K562 (cell line): Measurements from ENCODE around the gene POU3F1. TPM values are rescaled to one million over a fixed set of nuclear protein-coding genes. Genes with fewer than 3 reads are reported as not detected.

ENCODE experiments used
- ATAC-seq: fragments of 200-7000 bp; cut with Tn5 transposase; 3 replicates; pipeline ENCODE4 v1.9.1; 2020; ENCODE audit warnings: moderate library complexity
- BruUV-seq: library from RNA; stranded (reverse); fragments of 400-500 nt; replicated peaks from 2 replicates; lab custom pipeline; 2021; lab: Mats Ljungman, UMichigan
- CTCF ChIA-PET: fragments of 300-600 bp; formaldehyde crosslinking; extraction: SDS; loops from one replicate; lab custom pipeline; 2021; ENCODE audit warnings: low intra/inter-chr PET ratio; lab: Yijun Ruan, JAX
- POLR2A ChIA-PET: fragments of 300-600, 350-650 bp; sonication (Branson Sonifier 250); formaldehyde crosslinking; extraction: SDS; loops from one replicate; lab custom pipeline; 2021; ENCODE audit warnings: antibody characterized with exemption, inconsistent platforms; lab: Yijun Ruan, JAX
- DNase-seq, 4 experiments: peaks; one replicate each; pipeline versions ENCODE4 v3.0.0 to v3.0.0-alpha.2; 2011 to 2018; ENCODE audit warnings: low spot score in 3 of 4, mixed read lengths in 3 of 4; ENCODE audit errors: extremely low read depth in 1 of 4
- FAIRE-seq: peaks from 2 replicates; lab custom pipeline; 2011; peaks lifted over from hg19 to GRCh38; lab: Jason Lieb, UNC
- H2AFZ ChIP-seq: 2 replicates; pipeline ENCODE4 v1.6.0; 2011; ENCODE audit warnings: low read depth, low read length, control low read depth, inconsistent platforms
- H3K27ac ChIP-seq: fragments of 200-600 bp; 3 replicates; pipeline ENCODE4 v1.8.0; 2011; ENCODE audit warnings: low read depth, mild to moderate bottlenecking, control low read depth, inconsistent platforms, low read length, moderate library complexity, mixed read lengths; ENCODE audit errors: extremely low read depth
- H3K27me3 ChIP-seq, 2 experiments: fragments of 300-600 bp in 1 of 2; 2 replicates in 1 of 2; 3 replicates in 1 of 2; pipeline versions ENCODE4 v1.6.0 to v1.8.0; 2011; ENCODE audit warnings: inconsistent platforms in 2 of 2, low read length in 2 of 2, mild to moderate bottlenecking in 1 of 2, mixed read lengths in 1 of 2, moderate library complexity in 1 of 2; ENCODE audit not compliant: control insufficient read depth in 2 of 2, insufficient read depth in 2 of 2
- H3K36me3 ChIP-seq: fragments of 300-600 bp; 3 replicates; pipeline ENCODE4 v1.8.0; 2011; ENCODE audit warnings: mild to moderate bottlenecking, low read length, inconsistent platforms; ENCODE audit not compliant: control insufficient read depth, insufficient read depth
- H3K4me1 ChIP-seq, 2 experiments: fragments of 200-600 bp in 1 of 2; replicated peaks in 1 of 2; 2 replicates in 1 of 2; 3 replicates in 1 of 2; pipeline versions ENCODE4 v1.5.1 to v1.8.0; 2011; ENCODE audit warnings: inconsistent platforms in 2 of 2, low read length in 2 of 2, mild to moderate bottlenecking in 1 of 2, mixed read lengths in 1 of 2, moderate library complexity in 1 of 2; ENCODE audit not compliant: control insufficient read depth in 2 of 2, insufficient read depth in 2 of 2
- H3K4me2 ChIP-seq: 2 replicates; pipeline ENCODE4 v1.6.1; 2011; ENCODE audit warnings: low read length, control low read depth, inconsistent platforms, mixed read lengths; ENCODE audit not compliant: insufficient read depth
- H3K4me3 ChIP-seq: fragments of 200-600 bp; sonication (generic), shearing (Covaris generic); 2 replicates; pipeline ENCODE4 v1.5.1; 2016; ENCODE audit warnings: control low read depth, inconsistent platforms
- H3K79me2 ChIP-seq: fragments of 200-600 bp; 3 replicates; pipeline ENCODE4 v1.8.0; 2011; ENCODE audit warnings: low read length, inconsistent platforms; ENCODE audit not compliant: control insufficient read depth, insufficient read depth
- H3K9ac ChIP-seq, 2 experiments: 2 replicates each; pipeline versions ENCODE4 v1.6.0 to v1.6.1; 2011; ENCODE audit warnings: low read depth in 2 of 2, low read length in 2 of 2, control low read depth in 1 of 2, inconsistent platforms in 1 of 2, mild to moderate bottlenecking in 1 of 2, mixed read lengths in 1 of 2; ENCODE audit not compliant: insufficient read depth in 1 of 2
- H3K9me1 ChIP-seq: one replicate; pipeline ENCODE4 v1.6.0; 2011; ENCODE audit warnings: inconsistent platforms, mild to moderate bottlenecking, low read length, moderate library complexity; ENCODE audit not compliant: control insufficient read depth, insufficient read depth
- H3K9me3 ChIP-seq: replicated peaks from 2 replicates; pipeline ENCODE4 v1.5.1; 2011; ENCODE audit warnings: low read depth, low read length, inconsistent platforms; ENCODE audit not compliant: control insufficient read depth, insufficient read depth
- H4K20me1 ChIP-seq: replicated peaks from 2 replicates; pipeline ENCODE4 v1.6.1; 2011; ENCODE audit warnings: low read length, inconsistent platforms, mixed read lengths; ENCODE audit not compliant: control insufficient read depth, insufficient read depth
- MAFG ChIP-seq: fragments of 450-650 bp; conservative IDR thresholded peaks from 2 replicates; pipeline ENCODE4 v1.6.1; 2016; ENCODE audit warnings: missing genetic modification characterization, missing compliant biosample characterization
- POLR2AphosphoS5 ChIP-seq: IDR thresholded peaks from 2 replicates; pipeline ENCODE4 v1.6.1; 2011; ENCODE audit warnings: mild to moderate bottlenecking, low read depth, low read length, moderate library complexity; ENCODE audit not compliant: control insufficient read depth, insufficient read depth
- PYGO2 ChIP-seq: fragments of 450-650 bp; IDR thresholded peaks from 2 replicates; pipeline ENCODE4 v1.6.1; 2016; ENCODE audit warnings: mild to moderate bottlenecking, missing genetic modification characterization, moderate library complexity, missing compliant biosample characterization
- TCF15 ChIP-seq: fragments of 250-450 bp; sonication (Bioruptor Pico); IDR thresholded peaks from 2 replicates; pipeline ENCODE4 v1.8.0; 2022; ENCODE audit warnings: moderate library complexity, mild to moderate bottlenecking, inconsistent platforms
- WGBS: fragments of 100-300 bp; shearing (Covaris generic); methylation state at CpG from one replicate; pipeline ENCODE4 v1.1.6; 2016; ENCODE audit warnings: low coverage, mixed read lengths; ENCODE audit not compliant: insufficient coverage; ENCODE audit errors: missing lambda C conversion rate; 5-methylcytosine and 5-hydroxymethylcytosine counted together
- in situ Hi-C: fragments of 300-500 bp; cut with MboI; formaldehyde crosslinking; loops from 4 replicates; pipeline ENCODE4 v1.15.0; 2018; ENCODE audit warnings: inconsistent platforms, mixed read lengths
- intact Hi-C: fragments of 100-400 bp; cut with micrococcal nuclease; formaldehyde crosslinking; loops from 2 replicates; pipeline ENCODE4 v1.14.2; 2022
- polyA plus RNA-seq, 8 experiments: library from polyadenylated mRNA; depleted of rRNA in 4 of 8; stranded (reverse) in 5 of 8; unstranded in 3 of 8; fragments of >200 nt; fragmentation: Nextera tagmentation in 2 of 8; fragmentation: Illumina TruSeq in 1 of 8; extraction: Ambion mirVana in 2 of 8; extraction: Trizol in 1 of 8; gene quantifications; 2 replicates each; pipeline versions ENCODE4 v1.2.1 to v1.2.3, GENCODE V29; 2011 to 2014; ENCODE audit warnings: inconsistent platforms in 1 of 8, missing spikeins in 1 of 8
- total RNA-seq, 7 experiments: library from RNA; depleted of rRNA in 6 of 7; stranded (reverse); fragments of >200 nt in 6 of 7; fragmentation: Illumina TruSeq in 2 of 7; extraction: Trizol in 2 of 7; gene quantifications; 2 replicates each; pipeline versions ENCODE4 v1.2.1 to v1.2.3, GENCODE V29; 2011 to 2021; ENCODE audit warnings: low replicate concordance in 1 of 7

The POU3F1 gene
- total and polyA plus RNA-seq, 9 of the 15 experiments (the other 6 are each of a cell fraction or from before 2014, with no cell fraction given), result 0.09 TPM; not detected in 8

- POLR2A ChIA-PET, result interaction anchor here (0.6 to 4.0 kb wide), 13 partner anchors 9 to 1982 kb away, joined by 3 to 43 read pairs (median 5); partner anchors contain the start of gene UTP11
- DNase-seq (no peak), ATAC-seq (peak; percentile 49), FAIRE-seq (no peak)
- intact Hi-C loops (no loop called here), in situ Hi-C loops (loop anchor here (25.0 kb wide), 1 partner anchor 559 kb away; no protein-coding TSS in a partner anchor)
- Histone ChIP-seq H3K27ac (no peak overlapping the region), H3K9ac (no peak overlapping the region), H3K79me2 (no peaks in the 10 kb centered on the region), H3K9me3 (no peaks in the 10 kb centered on the region), H3K36me3 (peaks cover 43% of the 10 kb centered on the region), H4K20me1 (peaks cover 21% of the 10 kb centered on the region), H3K27me3 (no peaks in the 10 kb centered on the region), H3K4me2 (no peak overlapping the region), H2AFZ (no peak overlapping the region), H3K9me1 (no peaks in the 10 kb centered on the region), H3K4me1 (peaks cover 10 to 34% of the 10 kb centered on the region in 2 experiments; a peak in 4 of 5 replicates), H3K4me3 (no peak overlapping the region)
- no TSS peak for BruUV-seq
- no peak for TF ChIP-seq PYGO2 (tag)
- TF ChIP-seq TCF15 (CRISPR knock-in tag), result no peak
- peak; percentile 26; the same call in 1 of the 2 replicates for TF ChIP-seq POLR2AphosphoS5
- no peak for TF ChIP-seq MAFG (tag)
- CTCF ChIA-PET, result no interaction called here
- WGBS, result 62% methylated on average over 3 of the region's 3 CpGs
Measured at GRCh38 chr1:38028105-38028591, 18.4 kb downstream of the POU3F1 start.
